Neural progenitor cell (in vitro differentiated cells): Measurements from ENCODE around the gene RNLS. TPM values are rescaled to one million over a fixed set of nuclear protein-coding genes. Genes with fewer than 3 reads are reported as not detected.

Experiments used
- DNase-seq: peaks from one replicate; pipeline ENCODE4 v3.0.0-alpha.2; 2016; ENCODE audit warnings: low spot score
- H2AFZ ChIP-seq: fragments of 200-600 bp; sonication (generic); replicated peaks from 2 replicates; pipeline ENCODE4 v1.6.1; 2016; ENCODE audit warnings: antibody characterized with exemption
- H3F3A ChIP-seq: fragments of 200-600 bp; sonication (generic); 2 replicates; pipeline ENCODE4 v1.6.1; 2016; ENCODE audit warnings: antibody characterized with exemption, low read depth
- H3K27ac ChIP-seq: fragments of 200-600 bp; sonication (generic); 2 replicates; pipeline ENCODE4 v1.5.1; 2016; ENCODE audit warnings: mild to moderate bottlenecking
- H3K27me3 ChIP-seq: fragments of 200-600 bp; sonication (generic); 2 replicates; pipeline ENCODE4 v1.6.1; 2016; ENCODE audit warnings: mild to moderate bottlenecking, moderate library complexity
- H3K36me3 ChIP-seq: fragments of 200-600 bp; sonication (generic); 2 replicates; pipeline ENCODE4 v1.5.1; 2016
- H3K4me1 ChIP-seq: fragments of 200-600 bp; sonication (generic); 2 replicates; pipeline ENCODE4 v1.6.1; 2016; ENCODE audit warnings: mixed run types
- H3K4me2 ChIP-seq: fragments of 200-600 bp; sonication (generic); 2 replicates; pipeline ENCODE4 v1.6.1; 2016
- H3K4me3 ChIP-seq: fragments of 200-600 bp; sonication (generic); 2 replicates; pipeline ENCODE4 v1.5.1; 2016
- H3K79me2 ChIP-seq: fragments of 200-600 bp; sonication (generic); 2 replicates; pipeline ENCODE4 v1.6.1; 2016; ENCODE audit warnings: low read depth
- H3K9ac ChIP-seq: fragments of 200-600 bp; sonication (generic); 2 replicates; pipeline ENCODE4 v1.6.1; 2016
- H3K9me3 ChIP-seq: fragments of 200-600 bp; sonication (generic); 2 replicates; pipeline ENCODE4 v1.5.1; 2016; ENCODE audit warnings: low read depth
- H4K20me1 ChIP-seq: fragments of 200-600 bp; sonication (generic); 2 replicates; pipeline ENCODE4 v1.6.1; 2016; ENCODE audit warnings: low read depth
- H3K27ac Mint-ChIP-seq: 3 replicates; pipeline ENCODE4 v1.8.0; 2021; ENCODE audit warnings: mixed read lengths
- H3K27me3 Mint-ChIP-seq: 2 replicates; pipeline ENCODE4 v1.8.0; 2022; ENCODE audit warnings: low read depth, mild to moderate bottlenecking, inconsistent platforms, moderate library complexity, mixed read lengths; ENCODE audit not compliant: insufficient read depth
- H3K36me3 Mint-ChIP-seq: 3 replicates; pipeline ENCODE4 v1.8.0; 2021; ENCODE audit warnings: mixed read lengths
- H3K4me1 Mint-ChIP-seq: 3 replicates; pipeline ENCODE4 v1.8.0; 2021; ENCODE audit warnings: mixed read lengths
- H3K4me3 Mint-ChIP-seq: 3 replicates; pipeline ENCODE4 v1.8.0; 2021; ENCODE audit warnings: mild to moderate bottlenecking, moderate library complexity, mixed read lengths
- H3K9me3 Mint-ChIP-seq: 3 replicates; pipeline ENCODE4 v1.8.0; 2020; ENCODE audit warnings: mixed read lengths
- CTCF ChIP-seq: fragments of 200-600 bp; sonication (generic); IDR thresholded peaks from 2 replicates; pipeline ENCODE4 v1.5.1; 2017; ENCODE audit warnings: antibody characterized with exemption, mild to moderate bottlenecking
- EZH2 ChIP-seq: fragments of 200-600 bp; sonication (generic); IDR thresholded peaks from 2 replicates; pipeline ENCODE4 v1.6.1; 2017; ENCODE audit warnings: antibody characterized with exemption, mild to moderate bottlenecking, moderate library complexity
- EZH2phosphoT487 ChIP-seq: fragments of 200-600 bp; sonication (generic); IDR thresholded peaks from 2 replicates; pipeline ENCODE4 v1.6.1; 2017; ENCODE audit warnings: antibody characterized with exemption
- total RNA-seq: library from RNA; depleted of rRNA; stranded (reverse); fragments of >200 nt; gene quantifications from 2 replicates; pipeline ENCODE4 v1.2.3, GENCODE V29; 2015; ENCODE audit warnings: low replicate concordance

Gene RNLS
- total RNA-seq, 1 donor from 2014 or later = 9.1 TPM

- no peaks in the 10 kb centered on the region for H3K9me3 Mint-ChIP-seq
- Histone ChIP-seq H3K9me3 (no peaks in the 10 kb centered on the region), H3K36me3 (no peaks in the 10 kb centered on the region), H3K4me3 (no peak overlapping the region), H3K4me1 (peaks cover 7% of the 10 kb centered on the region), H4K20me1 (no peaks in the 10 kb centered on the region), H3K9ac (no peak overlapping the region), H3K79me2 (no peaks in the 10 kb centered on the region), H3K27ac (no peak overlapping the region), H3K4me2 (no peak overlapping the region), H2AFZ (no peak overlapping the region), H3K27me3 (no peaks in the 10 kb centered on the region), H3F3A (no peaks in the 10 kb centered on the region)
- H3K4me3 Mint-ChIP-seq = no peak overlapping the region
- H3K36me3 Mint-ChIP-seq = no peaks in the 10 kb centered on the region
- H3K27ac Mint-ChIP-seq = no peak overlapping the region
- DNase-seq = no peak
- H3K27me3 Mint-ChIP-seq = no peaks in the 10 kb centered on the region
- peaks cover 2% of the 10 kb centered on the region for H3K4me1 Mint-ChIP-seq
- no peak for TF ChIP-seq EZH2
- no peak for TF ChIP-seq CTCF
- no peak for TF ChIP-seq EZH2phosphoT487
Measured at GRCh38 chr10:88528806-88529570, 54.1 kb downstream of the RNLS start.

- Mint-ChIP-seq H3K4me1 (peaks cover 4% of the 10 kb centered on the region), H3K27me3 (no peaks in the 10 kb centered on the region), H3K9me3 (no peaks in the 10 kb centered on the region), H3K36me3 (no peaks in the 10 kb centered on the region), H3K4me3 (no peak overlapping the region), H3K27ac (no peak overlapping the region)
- DNase-seq = no peak
- H3F3A ChIP-seq = no peaks in the 10 kb centered on the region
- H3K36me3 ChIP-seq = no peaks in the 10 kb centered on the region
- no peaks in the 10 kb centered on the region for H3K27me3 ChIP-seq
- H4K20me1 ChIP-seq = no peaks in the 10 kb centered on the region
- H3K4me2 ChIP-seq = no peak overlapping the region
- H3K9ac ChIP-seq = no peak overlapping the region
- no peak for TF ChIP-seq CTCF
- TF ChIP-seq EZH2phosphoT487 = no peak
- no peak for TF ChIP-seq EZH2
- H3K4me1 ChIP-seq = peaks cover 7% of the 10 kb centered on the region
- no peaks in the 10 kb centered on the region for H3K9me3 ChIP-seq
- no peak overlapping the region for H3K4me3 ChIP-seq
- no peaks in the 10 kb centered on the region for H3K79me2 ChIP-seq
- H2AFZ ChIP-seq = no peak overlapping the region
- no peak overlapping the region for H3K27ac ChIP-seq
Measured at GRCh38 chr10:88528201-88528600, 54.9 kb downstream of the RNLS start.

GRCh38 chr10:88527245-88527644 is 55.9 kb downstream of the RNLS start:
- no peaks in the 10 kb centered on the region for H3K9me3 Mint-ChIP-seq
- H3K27ac ChIP-seq = no peak overlapping the region
- no peaks in the 10 kb centered on the region for H4K20me1 ChIP-seq
- peaks cover 7% of the 10 kb centered on the region for H3K4me1 ChIP-seq
- H3K4me1 Mint-ChIP-seq = peaks cover 12% of the 10 kb centered on the region
- no peak overlapping the region for H3K9ac ChIP-seq
- no peaks in the 10 kb centered on the region for H3K36me3 Mint-ChIP-seq
- H3K79me2 ChIP-seq = no peaks in the 10 kb centered on the region
- DNase-seq = no peak
- no peaks in the 10 kb centered on the region for H3K36me3 ChIP-seq
- H3K27ac Mint-ChIP-seq = no peak overlapping the region
- H3K27me3 Mint-ChIP-seq = no peaks in the 10 kb centered on the region
- no peaks in the 10 kb centered on the region for H3F3A ChIP-seq
- no peak overlapping the region for H3K4me3 Mint-ChIP-seq
- H3K27me3 ChIP-seq = no peaks in the 10 kb centered on the region
- no peak overlapping the region for H3K4me3 ChIP-seq
- H3K9me3 ChIP-seq = no peaks in the 10 kb centered on the region
- TF ChIP-seq EZH2 (no peak), CTCF (no peak), EZH2phosphoT487 (no peak)
- no peak overlapping the region for H2AFZ ChIP-seq
- no peak overlapping the region for H3K4me2 ChIP-seq
